Urothelium cell line (cell line): Measurements from ENCODE around the gene SH3BP4.
A peak's percentile ranks its signal among the peaks of the same experiment; 100 is the strongest.
"Not testable (repeated sequence)": the region's sequence is repeated elsewhere in the genome, so short reads cannot be mapped to it uniquely, and the experiment has no call there.

ENCODE experiments used
- DNase-seq: peaks from one replicate; pipeline ENCODE4 v3.0.0; 2011; ENCODE audit warnings: low spot score, mixed read lengths
- FAIRE-seq: peaks from 2 replicates; lab custom pipeline; 2011; peaks lifted over from hg19 to GRCh38; lab: Jason Lieb, UNC

Gene SH3BP4

GRCh38 chr2:235009081-235009480, 57.3 kb downstream of the SH3BP4 start:
- DNase-seq, result no peak
- no peak for FAIRE-seq

GRCh38 chr2:235010117-235010714, 58.4 kb downstream of the SH3BP4 start:
- DNase-seq (no peak), FAIRE-seq (no peak)

GRCh38 chr2:235011607-235011928, 59.8 kb downstream of the SH3BP4 start:
- DNase-seq (no peak), FAIRE-seq (no peak)

- FAIRE-seq (no peak), DNase-seq (no peak)
Observed at GRCh38 chr2:235011929-235012631, 60.3 kb downstream of the SH3BP4 start.

- no peak for FAIRE-seq
Observed at GRCh38 chr2:235017441-235017840, 65.6 kb downstream of the SH3BP4 start.

GRCh38 chr2:235018838-235019237, 67.0 kb downstream of the SH3BP4 start:
- no peak for FAIRE-seq
- DNase-seq, result no peak

More at GRCh38 chr2:235017441-235017840, 65.6 kb downstream of the SH3BP4 start:
- DNase-seq, result no peak

GRCh38 chr2:235020141-235020540, 68.3 kb downstream of the SH3BP4 start:
- FAIRE-seq, DNase-seq: not testable (repeated sequence)

GRCh38 chr2:235021752-235022151, 69.9 kb downstream of the SH3BP4 start:
- DNase-seq (peak; percentile 47), FAIRE-seq (peak; percentile 71)

- FAIRE-seq (no peak), DNase-seq (no peak)
Observed at GRCh38 chr2:235024191-235024860, 72.5 kb downstream of the SH3BP4 start.

- DNase-seq (no peak), FAIRE-seq (no peak)
Observed at GRCh38 chr2:235024931-235025773, 73.3 kb downstream of the SH3BP4 start.

GRCh38 chr2:235025800-235026536, 74.2 kb downstream of the SH3BP4 start:
- DNase-seq, result peak; percentile 80

GRCh38 chr2:235026649-235027557, 75.1 kb downstream of the SH3BP4 start:
- peak; percentile 88 for DNase-seq
- peak; percentile 78 for FAIRE-seq

More at GRCh38 chr2:235025800-235026536, 74.2 kb downstream of the SH3BP4 start:
- no peak for FAIRE-seq

GRCh38 chr2:235027558-235028214, 75.9 kb downstream of the SH3BP4 start:
- FAIRE-seq (no peak), DNase-seq (peak; percentile 59)

- DNase-seq (no peak), FAIRE-seq (no peak)
Observed at GRCh38 chr2:235028646-235029045, 76.8 kb downstream of the SH3BP4 start.

GRCh38 chr2:235029054-235029453, 77.2 kb downstream of the SH3BP4 start:
- DNase-seq (no peak), FAIRE-seq (peak; percentile 69)

GRCh38 chr2:235030126-235030525, 78.3 kb downstream of the SH3BP4 start:
- DNase-seq (no peak), FAIRE-seq (no peak)

- no peak for FAIRE-seq
- no peak for DNase-seq
Observed at GRCh38 chr2:235030936-235031335, 79.1 kb downstream of the SH3BP4 start.

GRCh38 chr2:235031686-235032373, 80.0 kb downstream of the SH3BP4 start:
- no peak for FAIRE-seq

More at GRCh38 chr2:235031686-235032373, 80.0 kb downstream of the SH3BP4 start:
- no peak for DNase-seq
